ENCODE measurements around the gene REM2. TPM values are rescaled to one million over a fixed set of nuclear protein-coding genes. Genes with fewer than 3 reads are reported as not detected.
"Not testable (repeated sequence)": the region's sequence is repeated elsewhere in the genome, so short reads cannot be mapped to it uniquely, and the experiment has no call there.

Gene REM2
- total RNA-seq, 1 donor, result 2.1 TPM

- H3K4me3 ChIP-seq (ENCODE audit: low read length), result no peak overlapping the region
- peaks cover 5% of the 10 kb centered on the region for H3K4me1 ChIP-seq (ENCODE audit: insufficient read depth, low read length)
- no peaks in the 10 kb centered on the region for H3K27me3 ChIP-seq (ENCODE audit: insufficient read depth, low read length)
- H3K9me3 ChIP-seq (ENCODE audit: low read depth, low read length), result no peaks in the 10 kb centered on the region
Measured at GRCh38 chr14:22844221-22845102, 38.6 kb upstream of the REM2 start.

- Histone ChIP-seq H3K4me3 (ENCODE audit: low read length) (no peak overlapping the region), H3K9me3 (ENCODE audit: low read depth, low read length) (no peaks in the 10 kb centered on the region), H3K27me3 (ENCODE audit: insufficient read depth, low read length) (no peaks in the 10 kb centered on the region), H3K4me1 (ENCODE audit: insufficient read depth, low read length) (peaks cover 5% of the 10 kb centered on the region)
Measured at GRCh38 chr14:22845103-22845394, 38.0 kb upstream of the REM2 start.

GRCh38 chr14:22845821-22846625 is 37.0 kb upstream of the REM2 start:
- Histone ChIP-seq H3K27me3 (ENCODE audit: insufficient read depth, low read length) (no peaks in the 10 kb centered on the region), H3K4me1 (ENCODE audit: insufficient read depth, low read length) (peaks cover 5% of the 10 kb centered on the region), H3K9me3 (ENCODE audit: low read depth, low read length) (no peaks in the 10 kb centered on the region), H3K4me3 (ENCODE audit: low read length) (no peak overlapping the region)

- peaks cover 11% of the 10 kb centered on the region for H3K4me1 ChIP-seq (ENCODE audit: insufficient read depth, low read length)
- H3K4me3 ChIP-seq (ENCODE audit: low read length), result no peak overlapping the region
- H3K27me3 ChIP-seq (ENCODE audit: insufficient read depth, low read length), result no peaks in the 10 kb centered on the region
- no peaks in the 10 kb centered on the region for H3K9me3 ChIP-seq (ENCODE audit: low read depth, low read length)
Measured at GRCh38 chr14:22846811-22847307, 36.2 kb upstream of the REM2 start.

- Histone ChIP-seq H3K4me1 (ENCODE audit: insufficient read depth, low read length) (peaks cover 12% of the 10 kb centered on the region), H3K27me3 (ENCODE audit: insufficient read depth, low read length) (no peaks in the 10 kb centered on the region), H3K4me3 (ENCODE audit: low read length) (no peak overlapping the region)
Measured at GRCh38 chr14:22847661-22848341, 35.2 kb upstream of the REM2 start.

GRCh38 chr14:22848351-22849164 is 34.5 kb upstream of the REM2 start:
- no peak overlapping the region for H3K4me3 ChIP-seq (ENCODE audit: low read length)

More at GRCh38 chr14:22847661-22848341, 35.2 kb upstream of the REM2 start:
- H3K9me3 ChIP-seq (ENCODE audit: low read depth, low read length), result no peaks in the 10 kb centered on the region

GRCh38 chr14:22849212-22849819 is 33.7 kb upstream of the REM2 start:
- Histone ChIP-seq H3K27me3 (ENCODE audit: insufficient read depth, low read length) (no peaks in the 10 kb centered on the region), H3K4me1 (ENCODE audit: insufficient read depth, low read length) (peaks cover 21% of the 10 kb centered on the region), H3K4me3 (ENCODE audit: low read length) (no peak overlapping the region), H3K9me3 (ENCODE audit: low read depth, low read length) (no peaks in the 10 kb centered on the region)

More at GRCh38 chr14:22848351-22849164, 34.5 kb upstream of the REM2 start:
- H3K4me1 ChIP-seq (ENCODE audit: insufficient read depth, low read length), result peaks cover 20% of the 10 kb centered on the region
- H3K27me3 ChIP-seq (ENCODE audit: insufficient read depth, low read length), result no peaks in the 10 kb centered on the region
- H3K9me3 ChIP-seq (ENCODE audit: low read depth, low read length), result no peaks in the 10 kb centered on the region

GRCh38 chr14:22850944-22851764 is 31.9 kb upstream of the REM2 start:
- H3K27me3 ChIP-seq (ENCODE audit: insufficient read depth, low read length), result peaks cover 8% of the 10 kb centered on the region
- no peaks in the 10 kb centered on the region for H3K9me3 ChIP-seq (ENCODE audit: low read depth, low read length)
- H3K4me3 ChIP-seq (ENCODE audit: low read length), result no peak overlapping the region
- peaks cover 21% of the 10 kb centered on the region for H3K4me1 ChIP-seq (ENCODE audit: insufficient read depth, low read length)

GRCh38 chr14:22852178-22852577 is 30.8 kb upstream of the REM2 start:
- not testable (repeated sequence) for H3K9me3 ChIP-seq (ENCODE audit: low read depth, low read length); H3K4me3 ChIP-seq (ENCODE audit: low read length)
- Histone ChIP-seq H3K4me1 (ENCODE audit: insufficient read depth, low read length) (peaks cover 21% of the 10 kb centered on the region), H3K27me3 (ENCODE audit: insufficient read depth, low read length) (peaks cover 14% of the 10 kb centered on the region)

GRCh38 chr14:22852599-22852939 is 30.5 kb upstream of the REM2 start:
- Histone ChIP-seq H3K27me3 (ENCODE audit: insufficient read depth, low read length) (peaks cover 16% of the 10 kb centered on the region), H3K4me1 (ENCODE audit: insufficient read depth, low read length) (peaks cover 21% of the 10 kb centered on the region), H3K4me3 (ENCODE audit: low read length) (no peak overlapping the region), H3K9me3 (ENCODE audit: low read depth, low read length) (no peaks in the 10 kb centered on the region)

GRCh38 chr14:22852940-22853767 is 29.9 kb upstream of the REM2 start:
- H3K4me3 ChIP-seq (ENCODE audit: low read length), result peak overlapping the region; percentile 40
- H3K9me3 ChIP-seq (ENCODE audit: low read depth, low read length), result no peaks in the 10 kb centered on the region
- H3K27me3 ChIP-seq (ENCODE audit: insufficient read depth, low read length), result peaks cover 16% of the 10 kb centered on the region
- H3K4me1 ChIP-seq (ENCODE audit: insufficient read depth, low read length), result peaks cover 20% of the 10 kb centered on the region

- H3K4me3 ChIP-seq (ENCODE audit: low read length), result not testable (repeated sequence)
Measured at GRCh38 chr14:22854296-22854695, 28.7 kb upstream of the REM2 start.

More at GRCh38 chr14:22854296-22854695, 28.7 kb upstream of the REM2 start:
- Histone ChIP-seq H3K27me3 (ENCODE audit: insufficient read depth, low read length) (peaks cover 16% of the 10 kb centered on the region), H3K4me1 (ENCODE audit: insufficient read depth, low read length) (peaks cover 21% of the 10 kb centered on the region)
- not testable (repeated sequence) for H3K9me3 ChIP-seq (ENCODE audit: low read depth, low read length)
